Neuron (in vitro differentiated cells): Measurements from ENCODE around the gene CKAP2L.

Source experiments
- H2AFZ ChIP-seq: one replicate; pipeline ENCODE4 v1.6.1; 2013; ENCODE audit warnings: low read depth, mild to moderate bottlenecking, inconsistent platforms, low read length, moderate library complexity
- H3K27me3 ChIP-seq: one replicate; pipeline ENCODE4 v1.6.1; 2013; ENCODE audit warnings: low read length; ENCODE audit not compliant: insufficient read depth
- H3K36me3 ChIP-seq: one replicate; pipeline ENCODE4 v1.6.1; 2013; ENCODE audit warnings: low read length; ENCODE audit not compliant: insufficient read depth
- H3K4me1 ChIP-seq: one replicate; pipeline ENCODE4 v1.6.1; 2013; ENCODE audit warnings: low read length; ENCODE audit not compliant: insufficient read depth
- H3K4me3 ChIP-seq: 2 replicates; pipeline ENCODE4 v1.5.1; 2013; ENCODE audit warnings: mild to moderate bottlenecking, low read length, moderate library complexity
- H3K9me3 ChIP-seq: one replicate; pipeline ENCODE4 v1.6.1; 2013; ENCODE audit warnings: low read length

CKAP2L gene, protein sequence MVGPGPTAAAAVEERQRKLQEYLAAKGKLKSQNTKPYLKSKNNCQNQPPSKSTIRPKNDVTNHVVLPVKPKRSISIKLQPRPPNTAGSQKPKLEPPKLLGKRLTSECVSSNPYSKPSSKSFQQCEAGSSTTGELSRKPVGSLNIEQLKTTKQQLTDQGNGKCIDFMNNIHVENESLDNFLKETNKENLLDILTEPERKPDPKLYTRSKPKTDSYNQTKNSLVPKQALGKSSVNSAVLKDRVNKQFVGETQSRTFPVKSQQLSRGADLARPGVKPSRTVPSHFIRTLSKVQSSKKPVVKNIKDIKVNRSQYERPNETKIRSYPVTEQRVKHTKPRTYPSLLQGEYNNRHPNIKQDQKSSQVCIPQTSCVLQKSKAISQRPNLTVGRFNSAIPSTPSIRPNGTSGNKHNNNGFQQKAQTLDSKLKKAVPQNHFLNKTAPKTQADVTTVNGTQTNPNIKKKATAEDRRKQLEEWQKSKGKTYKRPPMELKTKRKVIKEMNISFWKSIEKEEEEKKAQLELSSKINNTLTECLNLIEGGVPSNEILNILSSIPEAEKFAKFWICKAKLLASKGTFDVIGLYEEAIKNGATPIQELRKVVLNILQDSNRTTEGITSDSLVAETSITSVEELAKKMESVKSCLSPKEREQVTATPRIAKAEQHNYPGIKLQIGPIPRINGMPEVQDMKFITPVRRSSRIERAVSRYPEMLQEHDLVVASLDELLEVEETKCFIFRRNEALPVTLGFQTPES

DNA sequence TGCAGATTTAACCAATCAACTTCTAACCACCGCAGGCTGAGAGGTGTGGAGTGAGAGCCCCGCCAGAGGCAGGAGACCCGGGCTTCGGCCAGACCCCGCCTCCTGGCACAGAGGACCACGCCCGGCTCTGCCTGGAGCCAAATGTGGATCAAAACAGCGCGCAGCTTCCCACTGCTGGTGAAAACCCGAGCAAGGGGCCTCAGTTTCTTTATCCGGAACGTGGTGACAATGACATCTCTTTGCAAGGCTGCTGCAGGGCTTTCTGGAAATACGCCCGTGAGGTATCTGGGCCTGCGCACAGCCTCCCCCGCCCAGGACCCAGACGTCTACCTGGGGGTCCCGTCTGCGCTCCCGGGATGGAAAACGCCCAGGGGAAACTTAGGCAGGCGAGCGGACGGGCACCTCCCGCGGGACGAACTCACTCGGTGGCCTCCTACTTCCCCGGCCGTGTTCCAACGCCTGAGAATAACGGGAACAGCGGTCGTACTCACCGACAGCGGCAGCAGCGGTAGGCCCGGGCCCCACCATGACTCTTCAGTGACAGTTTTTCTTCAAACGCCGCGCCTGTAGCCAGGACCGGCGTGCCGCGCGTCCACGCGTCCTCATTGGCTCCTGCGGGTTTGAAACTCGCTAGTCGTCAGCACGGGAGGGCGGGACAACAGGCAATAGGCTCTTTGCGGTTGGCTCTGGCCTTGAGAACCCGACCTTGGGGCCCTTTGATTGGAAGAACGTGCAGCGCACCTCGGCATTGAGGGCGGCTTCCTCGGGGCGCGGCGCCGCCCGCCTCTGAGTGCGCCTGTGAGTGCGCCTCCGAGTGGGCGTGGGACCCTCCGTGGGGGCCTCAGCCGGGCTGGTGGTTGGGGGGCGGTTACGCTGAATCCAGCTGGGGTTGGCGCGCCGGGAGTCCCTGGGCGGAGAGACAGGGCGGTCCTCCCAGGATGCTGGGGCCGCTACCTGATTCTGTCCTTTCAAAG is at the start of gene CKAP2L:
Gene CKAP2L (minus strand): TSS at position 539 of the 974 bp plus-strand sequence. CDS start 11 bp downstream, at position 528.
- no peaks in the 10 kb centered on the region for H3K27me3 ChIP-seq
- peak within 1 kb of the TSS; percentile 79 for H3K4me3 ChIP-seq
- no peaks in the 10 kb centered on the region for H3K9me3 ChIP-seq
- peak within 1 kb of the TSS; percentile 74 for H2AFZ ChIP-seq
- H3K4me1 ChIP-seq, result peaks cover 24% of the 10 kb centered on the region
- peaks cover 26% of the 10 kb centered on the region for H3K36me3 ChIP-seq

DNA sequence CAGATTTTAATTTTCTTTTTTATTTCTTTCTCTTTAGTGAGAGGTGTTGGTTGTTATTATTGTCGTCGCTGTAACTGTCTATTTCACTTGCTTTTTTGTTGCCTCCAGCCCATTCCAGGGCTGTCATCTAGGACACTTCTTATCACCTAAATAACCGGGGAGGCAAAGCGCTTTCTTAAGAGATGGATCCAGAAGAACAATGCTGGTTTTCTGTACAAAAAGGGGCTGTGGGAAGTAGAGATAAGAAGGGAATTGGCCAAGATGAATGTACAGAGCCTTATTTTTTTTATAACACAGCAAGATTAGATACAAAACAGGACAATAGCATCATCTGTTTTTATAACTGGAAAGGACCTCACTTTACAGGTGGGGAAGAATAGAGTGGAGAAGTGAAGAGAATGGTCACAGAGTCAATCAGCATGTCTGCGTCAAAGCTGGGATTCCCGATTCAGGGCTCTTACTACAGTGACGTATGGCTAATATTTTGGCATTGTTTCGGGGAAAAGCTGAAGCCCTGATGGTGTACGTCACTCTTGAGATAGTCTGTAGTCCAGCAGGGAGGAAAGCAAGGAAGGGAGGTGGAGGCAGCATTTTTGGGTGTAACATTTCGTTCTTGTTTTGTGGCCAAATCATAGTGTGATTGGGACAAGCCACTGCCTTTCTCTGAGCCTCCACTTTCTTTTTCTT is 49.0 kb upstream of the CKAP2L start:
- H3K4me1 ChIP-seq, result peaks cover 32% of the 10 kb centered on the region
- no peaks in the 10 kb centered on the region for H3K27me3 ChIP-seq
- H3K4me3 ChIP-seq, result no peak overlapping the region
- H3K36me3 ChIP-seq, result no peaks in the 10 kb centered on the region
- H2AFZ ChIP-seq, result no peak overlapping the region
- no peaks in the 10 kb centered on the region for H3K9me3 ChIP-seq

DNA sequence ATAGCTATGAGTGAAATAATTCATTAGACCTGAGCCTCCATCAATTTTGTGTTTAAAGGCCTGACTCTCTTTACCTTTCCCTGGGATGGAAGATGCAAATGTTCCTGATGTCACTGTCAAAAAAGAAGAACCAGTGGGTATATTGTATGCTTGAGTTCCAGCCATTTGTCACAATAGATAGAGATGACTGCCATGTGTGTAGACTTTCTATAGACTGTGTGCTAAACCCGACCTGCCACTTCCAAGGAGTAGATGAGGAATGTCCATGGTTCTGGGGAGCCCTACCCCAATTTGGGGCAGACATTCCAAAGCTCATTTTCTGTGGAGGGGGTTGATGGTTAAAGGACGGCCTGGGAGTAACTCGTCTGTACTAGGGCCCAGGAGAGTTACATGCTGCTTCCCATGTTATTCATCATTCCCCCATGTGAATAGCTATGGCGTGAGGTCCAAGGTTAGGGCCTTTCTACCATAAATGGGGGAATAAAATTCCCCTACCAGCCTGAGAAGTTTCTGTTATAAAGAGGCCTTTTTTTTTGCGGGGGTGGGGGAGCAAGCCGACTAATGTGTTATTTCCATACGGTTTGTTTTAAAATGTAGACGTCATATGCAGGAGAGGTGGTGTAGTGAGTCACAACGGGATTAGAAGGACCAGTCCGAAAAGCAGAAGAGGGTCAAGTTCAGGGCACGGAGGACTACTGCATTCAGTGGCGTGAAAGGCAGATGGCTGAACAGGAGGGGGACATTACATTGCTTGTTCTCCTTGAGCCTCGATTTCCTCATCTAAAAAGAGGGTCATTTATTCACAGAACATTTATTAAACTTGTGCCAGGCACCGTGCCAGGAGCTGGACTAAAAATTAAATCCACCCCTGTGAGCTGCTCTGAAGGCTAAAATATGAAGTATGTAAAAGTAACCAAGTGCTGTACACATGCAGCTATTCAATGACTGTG is 48.2 kb upstream of the CKAP2L start:
- peaks cover 25% of the 10 kb centered on the region for H3K4me1 ChIP-seq
- H3K9me3 ChIP-seq, result no peaks in the 10 kb centered on the region
- no peak overlapping the region for H3K4me3 ChIP-seq
- no peak overlapping the region for H2AFZ ChIP-seq
- H3K36me3 ChIP-seq, result no peaks in the 10 kb centered on the region
- no peaks in the 10 kb centered on the region for H3K27me3 ChIP-seq

DNA sequence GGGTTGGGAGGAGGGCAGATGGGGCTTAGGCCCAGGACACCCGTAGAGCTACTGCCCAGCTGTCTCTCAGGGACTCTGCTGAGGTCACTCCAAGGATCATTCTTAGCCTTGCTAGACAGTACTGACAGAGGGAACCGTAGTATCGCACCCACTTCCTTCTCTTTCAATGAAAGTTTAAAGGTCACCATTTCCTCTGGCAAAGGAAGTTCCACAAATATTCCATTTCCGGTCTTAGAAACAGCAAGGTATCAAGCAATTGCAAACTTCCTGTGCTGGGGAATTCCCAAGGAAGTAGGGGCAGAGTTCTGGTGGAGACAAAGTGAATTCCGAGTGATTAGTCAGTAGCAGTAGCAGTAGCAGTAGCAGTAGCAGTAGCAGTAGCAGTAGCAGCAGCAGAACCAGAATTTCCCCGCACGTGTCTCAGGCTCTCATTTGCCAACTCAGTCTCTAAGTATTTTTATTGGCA is 47.5 kb upstream of the CKAP2L start:
- H3K4me3 ChIP-seq, result no peak overlapping the region
- no peaks in the 10 kb centered on the region for H3K27me3 ChIP-seq
- peaks cover 25% of the 10 kb centered on the region for H3K4me1 ChIP-seq
- no peaks in the 10 kb centered on the region for H3K36me3 ChIP-seq
- H3K9me3 ChIP-seq, result peaks cover 2% of the 10 kb centered on the region
- no peak overlapping the region for H2AFZ ChIP-seq

DNA sequence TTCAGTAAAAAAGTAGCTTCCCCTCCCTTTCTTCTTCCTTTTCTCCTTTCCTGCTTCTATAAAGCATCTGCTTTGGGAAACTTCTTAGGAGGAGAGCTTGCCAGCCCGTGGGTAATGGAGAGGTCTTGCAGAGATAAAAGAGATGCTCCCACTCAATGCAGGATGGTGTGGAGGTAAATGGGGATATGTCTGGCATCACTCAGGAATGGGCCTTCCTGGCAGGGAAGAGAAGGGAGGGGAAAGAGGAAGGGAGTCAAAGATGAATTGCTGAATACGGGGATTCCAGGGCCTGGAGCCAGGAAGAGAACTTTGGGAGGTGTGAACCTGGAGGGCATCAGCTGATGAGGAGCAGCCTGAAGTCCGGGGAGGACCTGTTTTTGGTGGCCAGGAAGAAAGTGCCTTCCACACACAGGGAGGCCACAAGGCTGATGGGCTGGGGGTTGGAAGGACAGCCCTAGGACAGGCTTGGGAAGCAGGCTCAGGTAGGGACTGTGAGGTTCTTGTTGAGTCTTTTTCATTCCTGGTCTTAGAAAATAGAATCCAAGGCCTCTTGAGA is 46.9 kb upstream of the CKAP2L start:
- H3K9me3 ChIP-seq, result peaks cover 2% of the 10 kb centered on the region
- H3K27me3 ChIP-seq, result no peaks in the 10 kb centered on the region
- no peak overlapping the region for H2AFZ ChIP-seq
- no peaks in the 10 kb centered on the region for H3K36me3 ChIP-seq
- no peak overlapping the region for H3K4me3 ChIP-seq
- H3K4me1 ChIP-seq, result peaks cover 25% of the 10 kb centered on the region

DNA sequence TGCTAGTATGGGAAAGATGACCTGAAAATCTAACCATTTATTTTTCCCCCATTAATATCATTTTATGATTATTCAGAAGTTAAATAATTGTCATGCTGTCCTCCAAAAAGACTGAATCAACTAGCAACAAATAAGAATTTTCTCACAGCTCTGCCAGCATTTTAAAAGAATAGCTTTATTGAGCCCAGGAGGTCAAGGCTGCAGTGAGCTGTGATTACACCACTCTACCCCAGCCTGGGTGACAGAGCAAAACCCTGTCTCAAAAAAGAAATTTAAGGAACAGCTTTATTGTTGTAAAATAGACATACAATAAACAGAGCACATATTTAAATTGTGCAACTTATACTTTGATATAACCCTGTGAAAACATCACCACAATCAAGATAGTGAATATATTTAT is 44.7 kb upstream of the CKAP2L start:
- no peaks in the 10 kb centered on the region for H3K27me3 ChIP-seq
- H2AFZ ChIP-seq, result no peak overlapping the region

DNA sequence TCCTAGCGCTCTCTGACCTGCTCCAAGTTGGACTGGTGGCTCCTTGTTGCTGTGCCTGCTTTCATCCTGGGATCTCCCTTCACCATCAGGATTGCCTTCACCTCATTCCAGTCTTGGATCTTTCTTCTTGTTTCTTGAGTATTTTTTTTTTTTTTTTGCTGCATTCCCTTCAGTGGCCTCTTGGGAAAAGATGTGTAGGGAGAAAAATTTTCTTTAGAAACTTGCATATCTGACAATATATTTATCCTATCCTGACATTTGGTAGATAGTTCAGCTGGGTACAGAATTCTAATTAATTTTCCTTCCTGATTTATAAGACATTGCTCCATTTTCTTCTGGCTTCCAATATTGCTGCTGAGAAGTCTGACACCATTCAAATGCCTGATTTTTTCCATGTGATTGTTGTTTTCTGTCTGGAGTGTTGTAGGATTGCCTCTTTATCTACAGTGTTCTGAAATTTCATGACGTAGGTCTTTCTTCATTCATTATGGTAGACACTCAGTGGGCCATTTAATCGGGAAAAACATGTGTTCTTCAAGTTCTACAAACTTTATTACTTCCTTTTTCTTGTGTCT is 42.9 kb upstream of the CKAP2L start:
- H3K36me3 ChIP-seq, result no peaks in the 10 kb centered on the region
- H3K4me1 ChIP-seq, result peaks cover 9% of the 10 kb centered on the region
- no peak overlapping the region for H2AFZ ChIP-seq
- H3K27me3 ChIP-seq, result no peaks in the 10 kb centered on the region
- no peak overlapping the region for H3K4me3 ChIP-seq
- peaks cover 2% of the 10 kb centered on the region for H3K9me3 ChIP-seq

More for the DNA sequence above, 44.7 kb upstream of the CKAP2L start:
- Histone ChIP-seq H3K4me1 (peaks cover 24% of the 10 kb centered on the region), H3K36me3 (no peaks in the 10 kb centered on the region), H3K9me3 (peaks cover 2% of the 10 kb centered on the region), H3K4me3 (no peak overlapping the region)

DNA sequence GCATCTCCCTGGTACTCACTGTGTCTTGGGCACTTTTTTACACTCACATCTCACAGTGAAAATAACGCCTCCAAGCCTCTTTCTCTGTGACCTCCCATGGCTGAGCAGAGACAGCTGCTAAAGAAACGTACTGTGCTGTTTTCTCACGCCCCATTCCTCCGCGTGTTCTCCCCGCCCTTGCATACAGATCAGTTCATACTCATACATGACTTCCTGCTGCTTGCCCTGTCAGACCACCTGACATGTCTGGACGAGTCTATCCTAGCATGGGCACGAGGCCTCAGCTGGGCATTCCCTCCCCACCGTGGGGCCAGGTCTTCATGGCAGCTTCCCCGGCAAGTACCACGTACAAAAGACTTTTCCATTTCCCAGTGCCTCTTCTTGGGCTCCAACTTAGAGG is 41.1 kb upstream of the CKAP2L start:
- Histone ChIP-seq H3K36me3 (no peaks in the 10 kb centered on the region), H3K9me3 (peaks cover 2% of the 10 kb centered on the region), H3K4me3 (no peak overlapping the region), H2AFZ (no peak overlapping the region), H3K4me1 (peaks cover 7% of the 10 kb centered on the region), H3K27me3 (no peaks in the 10 kb centered on the region)

DNA sequence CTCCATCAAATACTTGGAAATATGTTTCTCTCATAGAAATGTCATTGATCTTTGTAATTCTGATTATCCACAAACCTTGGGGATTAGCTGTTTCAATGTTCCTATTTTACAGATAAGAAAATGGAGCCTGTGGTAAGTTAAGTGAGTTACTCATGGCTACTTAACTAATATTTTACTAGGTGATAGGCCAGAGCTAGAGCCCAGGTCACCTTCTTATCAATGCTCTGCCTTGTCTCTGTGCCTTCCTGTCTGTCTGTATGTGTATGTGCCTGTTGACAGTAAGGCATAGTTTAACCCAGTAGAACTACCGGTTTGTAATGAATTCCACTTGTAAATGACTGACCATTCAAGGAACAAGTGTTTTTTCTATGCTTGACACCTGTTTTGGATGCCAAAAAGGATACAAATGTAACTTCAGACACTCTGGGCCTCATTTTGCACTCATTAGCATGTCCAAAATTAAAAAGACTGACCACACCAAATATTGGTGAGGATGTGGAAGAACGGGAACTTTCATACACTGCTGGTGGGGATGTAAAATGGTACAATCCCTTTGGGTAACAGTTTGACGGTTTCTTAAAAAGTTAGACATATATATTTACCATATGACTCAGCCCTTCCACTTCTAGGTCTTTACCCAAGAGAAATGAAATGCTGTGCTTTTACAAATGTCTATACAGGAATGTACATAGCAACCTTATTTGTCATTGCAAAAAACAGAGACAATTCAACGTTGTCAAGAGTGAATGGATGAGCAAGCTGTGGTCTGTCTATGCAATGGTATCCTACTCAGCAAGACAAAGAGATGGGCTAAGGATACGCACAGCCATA is 39.5 kb upstream of the CKAP2L start:
- peaks cover 7% of the 10 kb centered on the region for H3K4me1 ChIP-seq
- H2AFZ ChIP-seq, result no peak overlapping the region
- H3K27me3 ChIP-seq, result no peaks in the 10 kb centered on the region
- no peaks in the 10 kb centered on the region for H3K36me3 ChIP-seq
- H3K9me3 ChIP-seq, result peaks cover 2% of the 10 kb centered on the region
- H3K4me3 ChIP-seq, result no peak overlapping the region

DNA sequence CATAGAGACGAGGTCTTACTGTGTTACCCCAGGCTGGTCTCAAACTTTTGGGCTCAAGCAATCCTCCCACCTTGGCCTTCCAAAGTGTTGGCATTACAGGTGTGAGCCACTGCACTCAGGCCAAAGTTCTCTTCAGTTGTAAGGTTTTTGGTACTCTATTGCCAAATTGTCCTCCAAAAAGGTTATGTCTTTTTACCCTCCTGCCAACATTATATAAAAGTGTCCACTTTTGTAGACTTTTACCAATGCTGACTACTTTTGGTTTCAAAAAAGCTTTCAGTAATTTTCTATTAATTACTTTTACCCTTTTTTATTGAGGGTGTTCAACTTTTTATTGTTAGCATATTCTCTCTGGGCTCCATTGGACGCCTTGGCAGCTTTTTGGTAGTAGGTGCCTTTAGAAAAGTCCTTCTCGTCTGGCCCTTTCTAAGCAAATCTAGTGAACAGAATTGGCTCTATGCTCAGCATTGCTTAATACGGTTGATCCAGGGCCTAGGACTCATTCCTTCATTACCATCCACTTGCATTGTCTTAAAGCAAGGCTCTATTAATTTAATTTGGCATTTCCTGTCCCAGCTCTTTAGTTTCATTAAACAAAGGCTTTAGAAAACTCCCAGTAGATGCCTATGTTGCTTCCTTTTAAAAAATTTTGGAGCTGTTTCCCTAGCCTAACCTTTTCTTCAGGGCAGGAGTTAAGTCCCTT is 36.6 kb upstream of the CKAP2L start:
- H3K9me3 ChIP-seq, result no peaks in the 10 kb centered on the region
- peaks cover 7% of the 10 kb centered on the region for H3K4me1 ChIP-seq
- H3K4me3 ChIP-seq, result no peak overlapping the region
- H3K36me3 ChIP-seq, result no peaks in the 10 kb centered on the region
- no peaks in the 10 kb centered on the region for H3K27me3 ChIP-seq
- H2AFZ ChIP-seq, result no peak overlapping the region
